ENCODE data around the gene PARP8.
"Not testable (repeated sequence)": the region's sequence is repeated elsewhere in the genome, so short reads cannot be mapped to it uniquely, and the experiment has no call there.

Gene PARP8

GRCh38 chr5:50684721-50685120, 18.3 kb downstream of the PARP8 start:
- Histone ChIP-seq H3K27me3 (replicated peaks; ENCODE audit: control insufficient read depth, insufficient read depth, low read length) (no peaks in the 10 kb centered on the region), H3K36me3 (ENCODE audit: control insufficient read depth, insufficient read depth, low read length) (no peaks in the 10 kb centered on the region), H3K4me3 (replicated peaks; ENCODE audit: low read depth, low read length) (no peak overlapping the region)
- no peak for TF ChIP-seq CTCF (IDR thresholded peaks at IDR 0.05; ENCODE audit: insufficient read depth, low read length, poor library complexity, severe bottlenecking)
- no peak for DNase-seq (ENCODE audit: extremely low read depth, insufficient read length)

- no peak for DNase-seq (ENCODE audit: extremely low read depth, insufficient read length)
- H3K27me3 ChIP-seq (replicated peaks; ENCODE audit: control insufficient read depth, insufficient read depth, low read length) = no peaks in the 10 kb centered on the region
- H3K4me3 ChIP-seq (replicated peaks; ENCODE audit: low read depth, low read length) = no peak overlapping the region
- no peaks in the 10 kb centered on the region for H3K36me3 ChIP-seq (ENCODE audit: control insufficient read depth, insufficient read depth, low read length)
- TF ChIP-seq CTCF (IDR thresholded peaks at IDR 0.05; ENCODE audit: insufficient read depth, low read length, poor library complexity, severe bottlenecking) = no peak
Measured at GRCh38 chr5:50687548-50687947, 21.1 kb downstream of the PARP8 start.

- TF ChIP-seq CTCF (IDR thresholded peaks at IDR 0.05; ENCODE audit: insufficient read depth, low read length, poor library complexity, severe bottlenecking) = no peak
- H3K36me3 ChIP-seq (ENCODE audit: control insufficient read depth, insufficient read depth, low read length) = no peaks in the 10 kb centered on the region
- H3K27me3 ChIP-seq (replicated peaks; ENCODE audit: control insufficient read depth, insufficient read depth, low read length) = no peaks in the 10 kb centered on the region
- H3K4me3 ChIP-seq (replicated peaks; ENCODE audit: low read depth, low read length) = no peak overlapping the region
- no peak for DNase-seq (ENCODE audit: extremely low read depth, insufficient read length)
Measured at GRCh38 chr5:50691399-50692016, 25.1 kb downstream of the PARP8 start.

- TF ChIP-seq CTCF (IDR thresholded peaks at IDR 0.05; ENCODE audit: insufficient read depth, low read length, poor library complexity, severe bottlenecking) = no peak
- Histone ChIP-seq H3K4me3 (replicated peaks; ENCODE audit: low read depth, low read length) (no peak overlapping the region), H3K36me3 (ENCODE audit: control insufficient read depth, insufficient read depth, low read length) (no peaks in the 10 kb centered on the region), H3K27me3 (replicated peaks; ENCODE audit: control insufficient read depth, insufficient read depth, low read length) (no peaks in the 10 kb centered on the region)
- DNase-seq (ENCODE audit: extremely low read depth, insufficient read length) = no peak
Measured at GRCh38 chr5:50694027-50694590, 27.7 kb downstream of the PARP8 start.

GRCh38 chr5:50694626-50695025, 28.2 kb downstream of the PARP8 start:
- not testable (repeated sequence) for H3K36me3 ChIP-seq (ENCODE audit: control insufficient read depth, insufficient read depth, low read length); DNase-seq (ENCODE audit: extremely low read depth, insufficient read length); H3K27me3 ChIP-seq (replicated peaks; ENCODE audit: control insufficient read depth, insufficient read depth, low read length)

GRCh38 chr5:50697739-50698138, 31.3 kb downstream of the PARP8 start:
- no peak for TF ChIP-seq CTCF (IDR thresholded peaks at IDR 0.05; ENCODE audit: insufficient read depth, low read length, poor library complexity, severe bottlenecking)
- peak; percentile 36 for DNase-seq (ENCODE audit: extremely low read depth, insufficient read length)
- H3K4me3 ChIP-seq (replicated peaks; ENCODE audit: low read depth, low read length) = no peak overlapping the region

More at GRCh38 chr5:50694626-50695025, 28.2 kb downstream of the PARP8 start:
- H3K4me3 ChIP-seq (replicated peaks; ENCODE audit: low read depth, low read length) = not testable (repeated sequence)

More at GRCh38 chr5:50697739-50698138, 31.3 kb downstream of the PARP8 start:
- Histone ChIP-seq H3K36me3 (ENCODE audit: control insufficient read depth, insufficient read depth, low read length) (no peaks in the 10 kb centered on the region), H3K27me3 (replicated peaks; ENCODE audit: control insufficient read depth, insufficient read depth, low read length) (no peaks in the 10 kb centered on the region)

Measured in GM06990 (cell line).